Measurements from ENCODE around the gene PDPN.

DNA sequence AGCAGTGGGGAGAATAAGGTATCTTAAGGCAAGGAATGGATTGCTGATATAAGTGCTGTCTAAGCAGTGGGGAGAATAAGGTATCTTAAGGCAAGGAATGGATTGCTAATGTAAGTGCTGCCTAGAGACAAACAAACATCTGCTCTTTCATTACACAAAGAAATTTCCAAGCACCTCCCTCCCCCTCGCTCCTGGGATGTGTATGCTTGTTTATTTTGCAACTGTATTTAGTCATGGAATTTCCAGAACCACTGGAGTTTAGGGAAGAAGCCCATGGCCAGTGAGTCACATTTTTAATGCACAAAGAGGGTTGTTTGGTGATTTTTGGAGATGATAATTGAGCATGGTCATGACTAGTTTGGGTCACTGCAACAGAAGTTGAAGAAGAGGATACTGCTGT is 21.5 kb downstream of the PDPN start:
- TF ChIP-seq, protein P1, sequence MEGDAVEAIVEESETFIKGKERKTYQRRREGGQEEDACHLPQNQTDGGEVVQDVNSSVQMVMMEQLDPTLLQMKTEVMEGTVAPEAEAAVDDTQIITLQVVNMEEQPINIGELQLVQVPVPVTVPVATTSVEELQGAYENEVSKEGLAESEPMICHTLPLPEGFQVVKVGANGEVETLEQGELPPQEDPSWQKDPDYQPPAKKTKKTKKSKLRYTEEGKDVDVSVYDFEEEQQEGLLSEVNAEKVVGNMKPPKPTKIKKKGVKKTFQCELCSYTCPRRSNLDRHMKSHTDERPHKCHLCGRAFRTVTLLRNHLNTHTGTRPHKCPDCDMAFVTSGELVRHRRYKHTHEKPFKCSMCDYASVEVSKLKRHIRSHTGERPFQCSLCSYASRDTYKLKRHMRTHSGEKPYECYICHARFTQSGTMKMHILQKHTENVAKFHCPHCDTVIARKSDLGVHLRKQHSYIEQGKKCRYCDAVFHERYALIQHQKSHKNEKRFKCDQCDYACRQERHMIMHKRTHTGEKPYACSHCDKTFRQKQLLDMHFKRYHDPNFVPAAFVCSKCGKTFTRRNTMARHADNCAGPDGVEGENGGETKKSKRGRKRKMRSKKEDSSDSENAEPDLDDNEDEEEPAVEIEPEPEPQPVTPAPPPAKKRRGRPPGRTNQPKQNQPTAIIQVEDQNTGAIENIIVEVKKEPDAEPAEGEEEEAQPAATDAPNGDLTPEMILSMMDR (IDR thresholded peaks at IDR 0.05) = no peak
- TF ChIP-seq EP300 (IDR thresholded peaks at IDR 0.05; ENCODE audit: borderline replicate concordance in 1 of 2, low read depth in 1 of 2, low read length in 1 of 2) (no peak), TAF1 (IDR thresholded peaks at IDR 0.05; ENCODE audit: borderline replicate concordance, low read depth, low read length) (no peak), JUND (IDR thresholded peaks at IDR 0.05) (no peak), MXI1 (IDR thresholded peaks at IDR 0.05; ENCODE audit: low read depth, low read length) (no peak), GABPA (IDR thresholded peaks at IDR 0.05; ENCODE audit: low read depth) (no peak)
